ENCODE data around the gene TTYH3.

Gene TTYH3

GRCh38 chr7:2613931-2614600, 17.7 kb upstream of the TTYH3 start:
- DNase-seq (ENCODE audit: extremely low spot score, insufficient read length, low read depth) (no peak), FAIRE-seq (no peak)

DNA sequence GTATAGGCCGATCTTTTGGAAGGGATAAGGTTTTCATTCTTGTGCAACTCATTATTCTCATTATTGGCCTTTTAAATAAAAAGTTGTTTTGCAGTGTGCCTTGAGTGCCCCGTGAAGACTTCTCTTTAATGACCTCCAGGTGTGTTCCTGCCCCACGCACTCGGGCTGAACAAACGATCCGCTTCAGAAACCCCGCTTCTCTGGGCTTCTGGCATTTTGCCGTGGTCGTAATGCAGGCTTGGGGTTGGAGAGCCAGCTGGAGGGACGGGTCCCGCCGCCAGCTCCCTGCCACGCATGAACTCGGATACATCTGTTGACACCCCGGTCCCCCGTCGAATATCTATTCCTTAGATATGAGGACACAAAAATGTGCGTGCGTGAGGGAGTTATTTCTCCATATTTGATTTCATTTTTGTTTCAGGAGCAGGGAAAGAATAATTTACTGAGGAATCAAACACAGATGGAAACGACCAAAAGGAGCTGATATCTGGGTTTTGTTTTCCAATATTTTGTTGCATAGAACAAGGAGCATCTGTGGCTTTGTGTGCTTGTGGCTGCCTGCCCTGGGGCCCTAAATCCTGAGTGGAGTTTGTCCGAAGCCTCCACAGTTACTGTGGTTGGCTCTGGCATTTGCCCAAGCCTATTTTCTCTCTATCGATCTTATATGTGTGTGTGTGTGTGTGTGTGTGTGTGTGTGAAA, 17.0 kb upstream of the TTYH3 start:
- FAIRE-seq (no peak), DNase-seq (ENCODE audit: extremely low spot score, insufficient read length, low read depth) (no peak)

DNA sequence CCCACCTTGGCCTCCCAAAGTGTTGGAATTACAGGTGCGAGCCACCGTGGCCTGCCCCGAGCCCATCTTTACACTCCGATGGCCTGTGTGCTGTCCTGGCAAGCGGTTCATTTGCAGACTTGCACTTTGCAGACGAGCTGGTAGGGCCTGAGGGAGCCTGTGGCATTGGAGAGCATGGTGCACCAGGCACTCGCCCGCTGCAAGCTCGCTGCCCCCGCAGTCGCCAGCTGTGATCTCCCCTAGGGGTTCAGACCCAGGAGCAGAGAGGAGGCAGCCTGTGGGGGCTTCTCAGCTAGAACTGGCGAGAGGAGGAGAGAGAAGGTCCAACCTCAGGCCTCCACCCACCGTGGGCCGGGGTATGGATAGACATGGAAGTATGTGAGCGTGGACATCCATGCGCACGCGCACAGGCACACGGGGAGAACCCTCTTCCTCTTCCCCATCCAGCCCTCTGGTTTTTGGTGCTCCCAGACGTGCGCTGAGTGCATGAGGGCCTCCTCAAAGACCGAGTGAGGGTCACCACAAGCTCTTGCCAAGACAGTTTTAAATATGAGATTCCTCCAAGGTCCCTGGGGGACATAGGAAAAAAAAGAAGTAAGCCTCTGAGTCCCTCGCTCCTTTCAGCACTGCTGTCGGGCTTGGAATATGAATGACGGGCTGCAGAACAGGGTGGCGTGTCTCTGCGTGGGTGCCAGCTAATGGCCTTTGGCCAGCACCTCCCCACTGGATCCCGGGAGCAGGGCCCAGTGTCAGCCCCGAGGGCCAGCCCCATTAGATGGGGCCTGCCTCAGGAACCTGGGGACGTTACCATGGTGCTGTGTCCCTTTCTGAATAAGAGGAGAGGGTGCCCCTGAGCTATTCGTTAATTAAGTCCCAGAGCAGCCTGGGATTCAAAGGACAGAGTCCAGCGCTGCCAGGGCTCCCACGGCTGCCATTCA, 15.1 kb upstream of the TTYH3 start:
- DNase-seq (ENCODE audit: extremely low spot score, insufficient read length, low read depth), result no peak
- FAIRE-seq, result no peak

GRCh38 chr7:2617325-2617905, 14.4 kb upstream of the TTYH3 start:
- FAIRE-seq (no peak), DNase-seq (ENCODE audit: extremely low spot score, insufficient read length, low read depth) (no peak)

- FAIRE-seq (no peak), DNase-seq (ENCODE audit: extremely low spot score, insufficient read length, low read depth) (no peak)
Observed at GRCh38 chr7:2619116-2619515, 12.7 kb upstream of the TTYH3 start.

DNA sequence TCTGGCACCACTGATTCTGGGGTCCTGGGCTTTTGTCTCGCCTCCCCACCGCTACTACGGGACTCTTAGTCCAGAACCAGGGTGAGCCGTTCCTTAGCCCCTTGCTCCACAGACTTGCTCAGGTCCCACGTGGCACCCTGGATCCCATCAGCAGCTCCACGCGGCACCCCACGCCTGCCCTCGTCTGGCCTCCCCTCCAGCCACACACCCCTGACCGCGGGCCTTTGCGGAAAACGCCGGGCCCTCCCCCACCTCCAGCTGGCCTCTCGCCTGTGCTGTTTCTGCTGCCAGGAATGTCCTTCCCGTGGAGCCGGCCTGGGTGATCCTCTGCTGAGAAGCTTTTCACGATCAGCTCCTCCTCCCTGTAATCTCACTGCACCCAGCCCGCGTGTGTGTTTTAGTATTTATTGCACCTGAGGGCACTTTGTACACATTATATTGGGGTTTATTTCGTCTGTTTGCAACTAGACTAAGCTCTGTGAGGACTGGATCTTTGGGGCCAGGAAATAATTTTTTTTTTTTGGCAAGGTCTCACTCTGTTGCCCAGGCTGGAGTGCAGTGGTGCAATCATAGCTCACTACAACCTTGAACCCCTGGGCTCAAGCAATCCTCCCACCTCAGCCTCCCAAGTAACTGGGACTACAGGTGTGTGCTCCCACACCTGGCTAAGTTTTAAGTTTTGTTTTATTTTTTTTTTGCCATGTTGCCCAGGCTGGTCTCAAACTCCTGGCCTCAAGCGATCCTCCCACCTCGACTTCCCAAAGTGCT, 10.5 kb upstream of the TTYH3 start:
- FAIRE-seq (no peak), DNase-seq (ENCODE audit: extremely low spot score, insufficient read length, low read depth) (no peak)

- DNase-seq (ENCODE audit: extremely low spot score, insufficient read length, low read depth) (no peak), FAIRE-seq (no peak)
Observed at GRCh38 chr7:2621948-2622640, 9.7 kb upstream of the TTYH3 start.

- no peak for DNase-seq (ENCODE audit: extremely low spot score, insufficient read length, low read depth)
- no peak for FAIRE-seq
Observed at GRCh38 chr7:2622869-2623697, 8.7 kb upstream of the TTYH3 start.

DNA sequence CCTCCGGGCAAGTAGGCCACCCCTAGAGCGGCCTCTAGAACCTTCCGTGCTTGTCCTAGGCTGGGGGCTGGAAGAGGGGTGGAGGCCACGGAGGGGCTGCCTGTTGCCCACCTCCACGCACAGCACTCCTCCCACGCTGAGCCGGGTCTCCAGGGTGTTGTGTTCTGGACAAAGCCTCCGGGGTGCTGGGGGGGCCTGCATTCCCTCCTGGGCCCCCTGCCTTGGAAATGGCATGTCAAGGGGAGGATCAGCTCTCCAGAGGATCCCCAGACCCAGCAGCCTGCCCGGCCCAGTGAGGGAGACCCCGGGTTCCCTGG, 8.1 kb upstream of the TTYH3 start:
- no peak for DNase-seq (ENCODE audit: extremely low spot score, insufficient read length, low read depth)
- no peak for FAIRE-seq

GRCh38 chr7:2624293-2624886, 7.4 kb upstream of the TTYH3 start:
- FAIRE-seq (no peak), DNase-seq (ENCODE audit: extremely low spot score, insufficient read length, low read depth) (no peak)

GRCh38 chr7:2626498-2627117, 5.2 kb upstream of the TTYH3 start:
- DNase-seq (ENCODE audit: extremely low spot score, insufficient read length, low read depth) (no peak), FAIRE-seq (no peak)

- no peak for FAIRE-seq
Observed at GRCh38 chr7:2627258-2628129, 4.3 kb upstream of the TTYH3 start.

DNA sequence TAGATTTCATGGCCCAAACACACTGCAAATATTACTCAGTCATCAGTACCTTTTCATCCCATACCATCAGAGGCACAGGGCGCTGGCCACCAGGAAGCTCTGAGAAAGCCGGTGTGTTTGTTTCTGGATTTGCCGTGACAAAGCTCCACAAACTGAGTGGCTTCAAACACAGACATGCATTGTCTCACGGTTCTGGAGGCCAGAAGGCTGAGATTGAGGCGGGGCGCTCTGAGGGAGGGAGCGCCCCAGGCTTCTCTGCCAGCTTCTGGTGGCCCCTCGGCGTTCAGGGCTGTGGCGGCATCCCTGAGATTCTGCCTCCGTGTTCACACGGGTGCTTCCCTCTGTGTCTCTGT, 3.7 kb upstream of the TTYH3 start:
- FAIRE-seq, result no peak
- DNase-seq (ENCODE audit: extremely low spot score, insufficient read length, low read depth), result no peak

More at GRCh38 chr7:2627258-2628129, 4.3 kb upstream of the TTYH3 start:
- no peak for DNase-seq (ENCODE audit: extremely low spot score, insufficient read length, low read depth)

GRCh38 chr7:2628891-2629290, 2.9 kb upstream of the TTYH3 start:
- FAIRE-seq (no peak), DNase-seq (ENCODE audit: extremely low spot score, insufficient read length, low read depth) (no peak)

DNA sequence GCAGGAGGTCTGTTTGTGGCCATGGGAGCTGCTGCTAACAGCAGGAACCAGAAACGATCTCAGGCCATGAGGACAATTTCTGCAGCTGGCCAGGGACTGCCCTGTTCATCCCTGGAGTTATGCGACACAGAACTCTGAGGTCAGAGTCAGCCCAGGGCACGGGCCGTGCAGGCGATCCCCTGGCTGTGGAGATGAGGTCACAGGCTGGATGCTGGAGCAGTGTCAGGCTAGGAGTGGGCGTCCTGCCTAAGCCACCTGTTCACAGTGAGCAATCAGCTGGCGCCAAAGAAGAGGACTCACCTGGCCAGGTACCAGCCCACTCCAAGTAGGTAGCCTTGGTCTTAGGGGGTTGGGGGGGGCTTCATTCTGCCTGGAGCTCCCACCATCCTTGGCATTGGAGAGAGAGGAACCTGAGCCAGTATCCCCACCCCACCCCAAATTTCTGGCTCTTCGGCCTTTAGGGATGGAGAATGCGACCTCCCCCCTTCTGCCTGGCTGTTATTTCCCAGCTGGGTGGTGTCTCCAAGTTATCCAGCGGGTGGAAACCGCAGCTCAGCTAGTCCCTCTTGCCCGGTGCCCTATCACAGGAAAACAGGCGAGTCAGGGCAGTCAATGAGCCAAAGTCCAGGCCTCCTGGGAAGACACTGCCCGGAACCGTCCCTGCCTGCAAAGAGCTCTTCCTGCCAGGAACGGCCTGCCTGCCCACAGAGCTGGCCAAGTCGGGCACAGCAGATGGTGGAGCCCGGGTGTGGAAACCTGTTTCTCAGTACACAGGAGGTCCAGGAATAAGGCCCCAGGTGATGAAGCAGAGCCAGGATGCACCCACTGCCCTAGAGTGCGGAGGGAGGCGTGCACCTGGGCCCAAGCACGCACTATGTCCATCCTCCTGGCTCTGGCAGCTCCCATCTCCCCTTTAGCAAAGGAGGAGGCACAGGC, 1.8 kb upstream of the TTYH3 start:
- no peak for FAIRE-seq

More for the DNA sequence above, 1.8 kb upstream of the TTYH3 start:
- no peak for DNase-seq (ENCODE audit: extremely low spot score, insufficient read length, low read depth)

All from GM18507 (cell line).